Right lobe of liver (tissue), 6 donors: Measurements from ENCODE around the gene SAMHD1. TPM values are rescaled to one million over a fixed set of nuclear protein-coding genes. Genes with fewer than 3 reads are reported as not detected.
A peak's percentile ranks its signal among the peaks of the same experiment; 100 is the strongest.

ENCODE experiments used
- ATAC-seq, 4 donors: fragments of 200-7000 bp; cut with Tn5 transposase; one replicate each; pipeline ENCODE4 v1.9.1; 2020; ENCODE audit warnings: mild to moderate bottlenecking in 4 of 4, moderate library complexity in 4 of 4
- DNase-seq, 3 donors: peaks; one replicate each; pipeline ENCODE4 v3.0.0-alpha.2; 2020
- H3K27ac ChIP-seq, 3 donors: fragments of 200-600 bp; one replicate each; pipeline ENCODE4 v1.8.0; 2022
- H3K27me3 ChIP-seq, 2 donors: fragments of 200-600 bp; one replicate each; pipeline ENCODE4 v1.8.0; 2022
- H3K36me3 ChIP-seq, 4 donors: fragments of 200-600 bp; sonication (generic) in 1 of 4; one replicate each; pipeline versions ENCODE4 v1.5.1 to v1.8.0; 2017 to 2022; ENCODE audit warnings: control low read depth in 1 of 4
- H3K4me1 ChIP-seq, 4 donors: fragments of 200-600 bp; sonication (generic) in 1 of 4; one replicate each; pipeline versions ENCODE4 v1.5.1 to v1.8.0; 2017 to 2022; ENCODE audit warnings: control low read depth in 1 of 4
- H3K4me3 ChIP-seq, 3 donors: fragments of 200-600 bp; one replicate each; pipeline ENCODE4 v1.8.0; 2022
- H3K9me3 ChIP-seq, 4 donors: fragments of 200-600 bp; sonication (generic) in 1 of 4; one replicate each; pipeline versions ENCODE4 v1.5.1 to v1.8.0; 2017 to 2022; ENCODE audit warnings: control low read depth in 1 of 4
- CTCF ChIP-seq, 4 donors: fragments of 200-600 bp in 3 of 4; fragments of 450-650 bp in 1 of 4; IDR thresholded peaks; one replicate each; pipeline versions ENCODE4 v1.5.1 to v1.8.0; 2016 to 2022; ENCODE audit warnings: antibody characterized with exemption in 4 of 4, mild to moderate bottlenecking in 2 of 4
- POLR2A ChIP-seq: fragments of 450-650 bp; IDR thresholded peaks from one replicate; pipeline ENCODE4 v1.6.1; 2017; ENCODE audit warnings: antibody characterized with exemption, mild to moderate bottlenecking
- WGBS: methylation state at CpG from one replicate; pipeline ENCODE4 v1.1.6; 2018; ENCODE audit warnings: low coverage, low lambda C conversion rate; ENCODE audit not compliant: insufficient coverage; ENCODE audit errors: missing lambda C conversion rate; 5-methylcytosine and 5-hydroxymethylcytosine counted together
- intact Hi-C, 2 donors: fragments of 100-400 bp; cut with DNase I; formaldehyde crosslinking; loops; one replicate each; pipeline versions ENCODE4 v1.11.2 to v1.14.1; 2022
- total RNA-seq, 6 experiments: library from RNA; depleted of rRNA in 2 of 6; stranded (reverse); fragments of >200 nt in 2 of 6; fragmentation: NEBNext Ultra II Directional in 3 of 6; extraction: Animal tissue kit (Norgen Biotek cat#: 25700) in 3 of 6; gene quantifications; one replicate each; pipeline versions ENCODE4 v1.1.0 to v1.2.4, GENCODE V29; 2016 to 2023
- donor health status: DM: no; HTN: yes; CAD: no.
- donor health status: DM: no; HTN: no; CAD: no.
- donor health status: DM: no; HTN: no; CAD: no.
- donor health status: DM: no; HTN: yes; CAD: no.
- donor health status: DM: no; HTN: yes; CAD: no.

SAMHD1 gene
- total RNA-seq, 6 experiments from 2014 or later: 22.6 to 40.5 (median 30.7) TPM

GRCh38 chr20:36854348-36855240, 96.9 kb downstream of the SAMHD1 start:
- Histone ChIP-seq H3K4me1 (no peaks in the 10 kb centered on the region), H3K36me3 (no peaks in the 10 kb centered on the region), H3K9me3 (no peaks in the 10 kb centered on the region), H3K27me3 (no peaks in the 10 kb centered on the region), H3K4me3 (no peak overlapping the region), H3K27ac (no peak overlapping the region)
- ATAC-seq: peak in 3 of 4 donors; percentile 13 to 20 (median 15)
- no peak for DNase-seq
- intact Hi-C loops: no loop called here
- TF ChIP-seq CTCF (IDR thresholded peaks at IDR 0.05) (no peak), POLR2A (no peak)
- 92% methylated on average over 8 of the region's 21 CpGs for WGBS

- Histone ChIP-seq H3K9me3 (no peaks in the 10 kb centered on the region), H3K4me1 (no peaks in the 10 kb centered on the region), H3K27ac (peak overlapping the region in 2 of 3 donors; percentile 10 to 22), H3K4me3 (no peak overlapping the region), H3K36me3 (no peaks in the 10 kb centered on the region), H3K27me3 (no peaks in the 10 kb centered on the region)
- TF ChIP-seq CTCF (IDR thresholded peaks at IDR 0.05) (no peak), POLR2A (no peak)
- DNase-seq (no peak), ATAC-seq (peak in 1 of 4 donors; percentile 8)
- 66% methylated on average over 4 of the region's 12 CpGs for WGBS
- intact Hi-C loops: no loop called here
Measured at GRCh38 chr20:36852187-36852586, 99.3 kb downstream of the SAMHD1 start.

- Histone ChIP-seq H3K36me3 (no peaks in the 10 kb centered on the region), H3K4me3 (no peak overlapping the region), H3K27ac (peak overlapping the region in 1 of 3 donors; percentile 10), H3K4me1 (no peaks in the 10 kb centered on the region), H3K9me3 (no peaks in the 10 kb centered on the region), H3K27me3 (no peaks in the 10 kb centered on the region)
- WGBS: 70% methylated on average over 2 of the region's 2 CpGs
- ATAC-seq: no peak
- no peak for TF ChIP-seq POLR2A
- intact Hi-C loops: no loop called here
- DNase-seq: no peak
Measured at GRCh38 chr20:36851490-36851889, 100.0 kb downstream of the SAMHD1 start.

- WGBS: 94% methylated on average over 6 of the region's 6 CpGs
- Histone ChIP-seq H3K36me3 (no peaks in the 10 kb centered on the region), H3K27me3 (no peaks in the 10 kb centered on the region), H3K4me3 (no peak overlapping the region), H3K4me1 (no peaks in the 10 kb centered on the region), H3K9me3 (no peaks in the 10 kb centered on the region), H3K27ac (no peak overlapping the region)
- ATAC-seq (no peak), DNase-seq (no peak)
- intact Hi-C loops: no loop called here
- no peak for TF ChIP-seq POLR2A
- no peak for TF ChIP-seq CTCF (IDR thresholded peaks at IDR 0.05)
Measured at GRCh38 chr20:36850759-36851158, 100.7 kb downstream of the SAMHD1 start.

GRCh38 chr20:36849333-36850065, 102.0 kb downstream of the SAMHD1 start:
- H3K27me3 ChIP-seq: no peaks in the 10 kb centered on the region
- WGBS: 75% methylated on average over 7 of the region's 9 CpGs
- no peak for TF ChIP-seq CTCF (IDR thresholded peaks at IDR 0.05)
- TF ChIP-seq POLR2A: no peak
- no peaks in the 10 kb centered on the region for H3K9me3 ChIP-seq
- intact Hi-C loops: no loop called here
- no peak for ATAC-seq
- no peak overlapping the region for H3K27ac ChIP-seq
- no peaks in the 10 kb centered on the region for H3K36me3 ChIP-seq
- H3K4me3 ChIP-seq: no peak overlapping the region
- no peaks in the 10 kb centered on the region for H3K4me1 ChIP-seq
- no peak for DNase-seq
